ENCODE measurements around the gene COMMD6.

Gene COMMD6

GRCh38 chr13:75507027-75508001 lies 30.3 kb downstream of the COMMD6 start:
- H3K36me3 ChIP-seq (ENCODE audit: control insufficient read depth in 2 of 2, insufficient read depth in 2 of 2, low read length in 2 of 2): no peaks in the 10 kb centered on the region

GRCh38 chr13:75506018-75506417 lies 31.6 kb downstream of the COMMD6 start:
- Histone ChIP-seq H3K4me1 (ENCODE audit: control insufficient read depth in 2 of 2, insufficient read depth in 2 of 2, low read length in 2 of 2) (no peaks in the 10 kb centered on the region), H3K4me3 (ENCODE audit: low read length in 2 of 2) (no peak overlapping the region), H3K9me3 (ENCODE audit: control insufficient read depth in 2 of 2, low read length in 2 of 2) (no peaks in the 10 kb centered on the region), H3K27ac (ENCODE audit: low read depth in 2 of 2, low read length in 2 of 2) (no peak overlapping the region), H3K36me3 (ENCODE audit: control insufficient read depth in 2 of 2, insufficient read depth in 2 of 2, low read length in 2 of 2) (no peaks in the 10 kb centered on the region), H3K9ac (ENCODE audit: low read depth in 1 of 2, low read length in 2 of 2) (no peak overlapping the region), H3K27me3 (ENCODE audit: control insufficient read depth in 2 of 2, insufficient read depth in 2 of 2, low read length in 2 of 2) (no peaks in the 10 kb centered on the region)

More at GRCh38 chr13:75507027-75508001, 30.3 kb downstream of the COMMD6 start:
- no peak overlapping the region for H3K27ac ChIP-seq (ENCODE audit: low read depth in 2 of 2, low read length in 2 of 2)
- no peak overlapping the region for H3K4me3 ChIP-seq (ENCODE audit: low read length in 2 of 2)
- no peaks in the 10 kb centered on the region for H3K9me3 ChIP-seq (ENCODE audit: control insufficient read depth in 2 of 2, low read length in 2 of 2)
- H3K9ac ChIP-seq (ENCODE audit: low read depth in 1 of 2, low read length in 2 of 2): no peak overlapping the region
- H3K27me3 ChIP-seq (ENCODE audit: control insufficient read depth in 2 of 2, insufficient read depth in 2 of 2, low read length in 2 of 2): no peaks in the 10 kb centered on the region
- H3K4me1 ChIP-seq (ENCODE audit: control insufficient read depth in 2 of 2, insufficient read depth in 2 of 2, low read length in 2 of 2): no peaks in the 10 kb centered on the region

- no peak overlapping the region for H3K4me3 ChIP-seq (ENCODE audit: low read length in 2 of 2)
- H3K27me3 ChIP-seq (ENCODE audit: control insufficient read depth in 2 of 2, insufficient read depth in 2 of 2, low read length in 2 of 2): no peaks in the 10 kb centered on the region
- H3K4me1 ChIP-seq (ENCODE audit: control insufficient read depth in 2 of 2, insufficient read depth in 2 of 2, low read length in 2 of 2): no peaks in the 10 kb centered on the region
- no peak overlapping the region for H3K9ac ChIP-seq (ENCODE audit: low read depth in 1 of 2, low read length in 2 of 2)
- H3K36me3 ChIP-seq (ENCODE audit: control insufficient read depth in 2 of 2, insufficient read depth in 2 of 2, low read length in 2 of 2): no peaks in the 10 kb centered on the region
- H3K27ac ChIP-seq (ENCODE audit: low read depth in 2 of 2, low read length in 2 of 2): no peak overlapping the region
- no peaks in the 10 kb centered on the region for H3K9me3 ChIP-seq (ENCODE audit: control insufficient read depth in 2 of 2, low read length in 2 of 2)
Observed at GRCh38 chr13:75505327-75505726, 32.3 kb downstream of the COMMD6 start.

- no peak overlapping the region for H3K4me3 ChIP-seq (ENCODE audit: low read length in 2 of 2)
- no peaks in the 10 kb centered on the region for H3K36me3 ChIP-seq (ENCODE audit: control insufficient read depth in 2 of 2, insufficient read depth in 2 of 2, low read length in 2 of 2)
- no peaks in the 10 kb centered on the region for H3K27me3 ChIP-seq (ENCODE audit: control insufficient read depth in 2 of 2, insufficient read depth in 2 of 2, low read length in 2 of 2)
- H3K9ac ChIP-seq (ENCODE audit: low read depth in 1 of 2, low read length in 2 of 2): no peak overlapping the region
- H3K27ac ChIP-seq (ENCODE audit: low read depth in 2 of 2, low read length in 2 of 2): no peak overlapping the region
- no peaks in the 10 kb centered on the region for H3K4me1 ChIP-seq (ENCODE audit: control insufficient read depth in 2 of 2, insufficient read depth in 2 of 2, low read length in 2 of 2)
- H3K9me3 ChIP-seq (ENCODE audit: control insufficient read depth in 2 of 2, low read length in 2 of 2): no peaks in the 10 kb centered on the region
Observed at GRCh38 chr13:75495938-75496337, 41.7 kb downstream of the COMMD6 start.

GRCh38 chr13:75494491-75494890 lies 43.1 kb downstream of the COMMD6 start:
- Histone ChIP-seq H3K9me3 (ENCODE audit: control insufficient read depth in 2 of 2, low read length in 2 of 2) (no peaks in the 10 kb centered on the region), H3K9ac (ENCODE audit: low read depth in 1 of 2, low read length in 2 of 2) (no peak overlapping the region), H3K36me3 (ENCODE audit: control insufficient read depth in 2 of 2, insufficient read depth in 2 of 2, low read length in 2 of 2) (no peaks in the 10 kb centered on the region), H3K27me3 (ENCODE audit: control insufficient read depth in 2 of 2, insufficient read depth in 2 of 2, low read length in 2 of 2) (no peaks in the 10 kb centered on the region), H3K4me1 (ENCODE audit: control insufficient read depth in 2 of 2, insufficient read depth in 2 of 2, low read length in 2 of 2) (peaks cover 0 to 2% of the 10 kb centered on the region in 2 donors), H3K27ac (ENCODE audit: low read depth in 2 of 2, low read length in 2 of 2) (no peak overlapping the region), H3K4me3 (ENCODE audit: low read length in 2 of 2) (no peak overlapping the region)

GRCh38 chr13:75493156-75493555 lies 44.5 kb downstream of the COMMD6 start:
- no peak overlapping the region for H3K4me3 ChIP-seq (ENCODE audit: low read length in 2 of 2)
- H3K9ac ChIP-seq (ENCODE audit: low read depth in 1 of 2, low read length in 2 of 2): no peak overlapping the region
- no peaks in the 10 kb centered on the region for H3K9me3 ChIP-seq (ENCODE audit: control insufficient read depth in 2 of 2, low read length in 2 of 2)
- H3K27me3 ChIP-seq (ENCODE audit: control insufficient read depth in 2 of 2, insufficient read depth in 2 of 2, low read length in 2 of 2): no peaks in the 10 kb centered on the region
- no peaks in the 10 kb centered on the region for H3K36me3 ChIP-seq (ENCODE audit: control insufficient read depth in 2 of 2, insufficient read depth in 2 of 2, low read length in 2 of 2)
- H3K4me1 ChIP-seq (ENCODE audit: control insufficient read depth in 2 of 2, insufficient read depth in 2 of 2, low read length in 2 of 2): peaks cover 0 to 2% of the 10 kb centered on the region in 2 donors
- no peak overlapping the region for H3K27ac ChIP-seq (ENCODE audit: low read depth in 2 of 2, low read length in 2 of 2)

- Histone ChIP-seq H3K36me3 (ENCODE audit: control insufficient read depth in 2 of 2, insufficient read depth in 2 of 2, low read length in 2 of 2) (no peaks in the 10 kb centered on the region), H3K27me3 (ENCODE audit: control insufficient read depth in 2 of 2, insufficient read depth in 2 of 2, low read length in 2 of 2) (no peaks in the 10 kb centered on the region), H3K9me3 (ENCODE audit: control insufficient read depth in 2 of 2, low read length in 2 of 2) (no peaks in the 10 kb centered on the region), H3K9ac (ENCODE audit: low read depth in 1 of 2, low read length in 2 of 2) (no peak overlapping the region), H3K27ac (ENCODE audit: low read depth in 2 of 2, low read length in 2 of 2) (no peak overlapping the region), H3K4me1 (ENCODE audit: control insufficient read depth in 2 of 2, insufficient read depth in 2 of 2, low read length in 2 of 2) (peaks cover 0 to 2% of the 10 kb centered on the region in 2 donors), H3K4me3 (ENCODE audit: low read length in 2 of 2) (no peak overlapping the region)
Observed at GRCh38 chr13:75492389-75492788, 45.3 kb downstream of the COMMD6 start.

GRCh38 chr13:75491376-75491775 lies 46.3 kb downstream of the COMMD6 start:
- Histone ChIP-seq H3K27ac (ENCODE audit: low read depth in 2 of 2, low read length in 2 of 2) (no peak overlapping the region), H3K36me3 (ENCODE audit: control insufficient read depth in 2 of 2, insufficient read depth in 2 of 2, low read length in 2 of 2) (no peaks in the 10 kb centered on the region), H3K4me1 (ENCODE audit: control insufficient read depth in 2 of 2, insufficient read depth in 2 of 2, low read length in 2 of 2) (peaks cover 0 to 2% of the 10 kb centered on the region in 2 donors), H3K4me3 (ENCODE audit: low read length in 2 of 2) (no peak overlapping the region), H3K9me3 (ENCODE audit: control insufficient read depth in 2 of 2, low read length in 2 of 2) (no peaks in the 10 kb centered on the region), H3K27me3 (ENCODE audit: control insufficient read depth in 2 of 2, insufficient read depth in 2 of 2, low read length in 2 of 2) (no peaks in the 10 kb centered on the region), H3K9ac (ENCODE audit: low read depth in 1 of 2, low read length in 2 of 2) (no peak overlapping the region)

GRCh38 chr13:75489502-75490263 lies 48.0 kb downstream of the COMMD6 start:
- no peaks in the 10 kb centered on the region for H3K27me3 ChIP-seq (ENCODE audit: control insufficient read depth in 2 of 2, insufficient read depth in 2 of 2, low read length in 2 of 2)
- H3K4me1 ChIP-seq (ENCODE audit: control insufficient read depth in 2 of 2, insufficient read depth in 2 of 2, low read length in 2 of 2): peaks cover 0 to 2% of the 10 kb centered on the region in 2 donors
- H3K9me3 ChIP-seq (ENCODE audit: control insufficient read depth in 2 of 2, low read length in 2 of 2): no peaks in the 10 kb centered on the region
- H3K4me3 ChIP-seq (ENCODE audit: low read length in 2 of 2): peak overlapping the region; percentile 24 to 34
- no peaks in the 10 kb centered on the region for H3K36me3 ChIP-seq (ENCODE audit: control insufficient read depth in 2 of 2, insufficient read depth in 2 of 2, low read length in 2 of 2)
- no peak overlapping the region for H3K9ac ChIP-seq (ENCODE audit: low read depth in 1 of 2, low read length in 2 of 2)
- no peak overlapping the region for H3K27ac ChIP-seq (ENCODE audit: low read depth in 2 of 2, low read length in 2 of 2)

Data from mucosa of rectum (tissue), 2 donors.